Subcutaneous adipose tissue (tissue), 4 donors: ENCODE results near the gene ATF7. TPM values are rescaled to one million over a fixed set of nuclear protein-coding genes. Genes with fewer than 3 reads are reported as not detected.

Source experiments
- total RNA-seq, 4 donors: library from RNA; depleted of rRNA; stranded (reverse); fragments of >200 nt; gene quantifications; one replicate each; pipeline ENCODE4 v1.1.0, GENCODE V29; 2016
- TF ChIP-seq, protein P1 (sequence below): fragments of 450-650 bp; IDR thresholded peaks from one replicate; pipeline ENCODE4 v1.5.1; 2016; ENCODE audit warnings: low read depth, mild to moderate bottlenecking, control low read depth, antibody characterized with exemption, moderate library complexity

The ATF7 gene
- total RNA-seq, 4 donors from 2014 or later, result 32.0 to 49.7 (median 43.7) TPM

- TF ChIP-seq, protein P1, sequence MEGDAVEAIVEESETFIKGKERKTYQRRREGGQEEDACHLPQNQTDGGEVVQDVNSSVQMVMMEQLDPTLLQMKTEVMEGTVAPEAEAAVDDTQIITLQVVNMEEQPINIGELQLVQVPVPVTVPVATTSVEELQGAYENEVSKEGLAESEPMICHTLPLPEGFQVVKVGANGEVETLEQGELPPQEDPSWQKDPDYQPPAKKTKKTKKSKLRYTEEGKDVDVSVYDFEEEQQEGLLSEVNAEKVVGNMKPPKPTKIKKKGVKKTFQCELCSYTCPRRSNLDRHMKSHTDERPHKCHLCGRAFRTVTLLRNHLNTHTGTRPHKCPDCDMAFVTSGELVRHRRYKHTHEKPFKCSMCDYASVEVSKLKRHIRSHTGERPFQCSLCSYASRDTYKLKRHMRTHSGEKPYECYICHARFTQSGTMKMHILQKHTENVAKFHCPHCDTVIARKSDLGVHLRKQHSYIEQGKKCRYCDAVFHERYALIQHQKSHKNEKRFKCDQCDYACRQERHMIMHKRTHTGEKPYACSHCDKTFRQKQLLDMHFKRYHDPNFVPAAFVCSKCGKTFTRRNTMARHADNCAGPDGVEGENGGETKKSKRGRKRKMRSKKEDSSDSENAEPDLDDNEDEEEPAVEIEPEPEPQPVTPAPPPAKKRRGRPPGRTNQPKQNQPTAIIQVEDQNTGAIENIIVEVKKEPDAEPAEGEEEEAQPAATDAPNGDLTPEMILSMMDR, result no peak
Observed at GRCh38 chr12:53468282-53468681, 157.9 kb downstream of the ATF7 start.

DNA sequence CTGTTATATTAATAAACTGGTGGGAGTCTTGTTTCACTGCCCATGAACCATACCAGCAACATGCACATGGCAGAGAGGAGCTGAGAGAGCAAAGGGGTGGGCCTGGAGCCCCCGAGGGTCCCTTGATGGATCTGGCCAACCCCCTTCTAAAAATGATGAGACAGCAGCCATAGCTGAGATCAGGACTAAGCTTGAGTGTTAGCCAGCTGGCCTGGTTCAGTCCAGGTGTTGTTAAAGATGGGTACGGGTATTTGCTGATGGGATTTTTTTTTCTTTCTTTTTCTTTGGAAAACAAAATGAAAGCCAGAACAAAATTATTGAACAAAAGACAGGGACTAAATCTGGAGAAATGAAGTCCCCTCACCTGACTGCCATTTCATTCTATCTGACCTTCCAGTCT lies 158.3 kb downstream of the ATF7 start:
- TF ChIP-seq, protein P1, result no peak

DNA sequence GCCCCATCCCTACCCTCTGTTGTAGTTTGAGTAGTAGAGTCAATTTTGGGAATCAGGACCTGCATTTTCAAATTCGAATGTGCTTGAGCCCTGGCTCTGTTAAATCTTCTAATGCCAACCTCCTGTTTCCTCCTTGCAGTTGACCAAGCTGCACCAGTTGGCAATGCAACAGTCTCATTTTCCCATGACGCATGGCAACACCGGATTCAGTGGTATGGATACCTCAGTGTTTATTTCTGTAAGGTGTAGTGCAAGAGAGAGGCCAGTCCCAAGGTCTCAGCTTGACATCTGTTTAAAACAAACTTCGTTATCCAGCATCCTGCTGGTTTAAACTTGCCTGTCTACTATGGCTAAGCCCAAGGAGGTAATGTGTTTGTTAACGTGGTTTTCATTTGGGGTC lies 159.1 kb downstream of the ATF7 start:
- TF ChIP-seq, protein P1, result no peak

- TF ChIP-seq, protein P1, result no peak
Observed at GRCh38 chr12:53466640-53467039, 159.5 kb downstream of the ATF7 start.

DNA sequence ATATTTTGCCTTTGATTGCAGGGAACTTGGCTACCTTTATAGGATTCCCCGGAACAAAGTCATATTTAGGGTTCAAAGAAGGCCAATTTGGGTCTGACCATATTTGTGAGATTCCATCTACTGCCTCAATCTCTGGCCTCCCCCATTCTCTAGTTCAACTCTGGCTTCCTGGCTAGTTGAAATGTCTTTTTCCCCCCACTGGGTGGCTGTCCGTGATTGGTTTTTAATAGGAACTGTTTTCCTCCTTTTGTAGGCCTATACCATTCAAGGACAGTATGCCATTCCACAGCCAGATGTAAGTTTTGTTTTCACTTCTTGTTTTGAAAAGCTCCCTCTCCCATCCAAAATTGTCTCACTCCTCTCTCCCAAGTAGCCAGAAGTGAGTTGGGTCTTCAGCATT lies 160.5 kb downstream of the ATF7 start:
- TF ChIP-seq, protein P1, result no peak

DNA sequence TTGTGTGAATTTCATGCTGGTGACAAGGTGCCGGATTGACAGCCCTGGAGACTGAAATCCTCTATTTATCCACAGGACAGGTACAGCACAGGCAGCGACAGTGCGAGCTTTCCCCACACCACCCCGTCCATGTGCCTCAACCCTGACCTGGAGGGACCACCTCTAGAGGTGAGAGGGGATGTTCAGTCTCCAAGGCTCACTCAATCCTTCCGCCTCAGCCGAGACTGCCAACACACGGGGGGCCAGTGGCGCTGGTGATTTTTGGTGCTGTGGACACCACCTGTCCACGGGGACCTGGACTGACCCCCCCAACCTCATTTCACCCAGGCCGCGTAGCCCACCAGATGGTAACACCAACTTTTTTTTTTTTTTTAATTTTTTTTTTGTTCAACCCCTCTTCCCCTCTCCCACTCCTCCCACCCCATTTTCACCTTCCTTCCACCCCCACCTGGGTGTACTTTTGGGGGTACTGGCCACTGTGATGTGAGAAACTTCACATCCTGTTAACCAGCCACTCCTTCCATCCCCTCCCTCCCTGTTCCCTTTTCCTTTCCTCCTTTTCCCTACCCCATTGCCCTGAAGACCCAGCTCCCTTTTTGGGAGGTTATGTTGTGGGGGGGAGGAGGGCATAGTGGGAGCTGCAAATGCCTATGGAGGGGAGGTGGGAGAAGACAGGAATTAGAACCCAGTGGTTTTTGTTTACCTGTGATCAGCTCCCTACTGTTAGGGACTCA lies 161.3 kb downstream of the ATF7 start:
- TF ChIP-seq, protein P1, result no peak

DNA sequence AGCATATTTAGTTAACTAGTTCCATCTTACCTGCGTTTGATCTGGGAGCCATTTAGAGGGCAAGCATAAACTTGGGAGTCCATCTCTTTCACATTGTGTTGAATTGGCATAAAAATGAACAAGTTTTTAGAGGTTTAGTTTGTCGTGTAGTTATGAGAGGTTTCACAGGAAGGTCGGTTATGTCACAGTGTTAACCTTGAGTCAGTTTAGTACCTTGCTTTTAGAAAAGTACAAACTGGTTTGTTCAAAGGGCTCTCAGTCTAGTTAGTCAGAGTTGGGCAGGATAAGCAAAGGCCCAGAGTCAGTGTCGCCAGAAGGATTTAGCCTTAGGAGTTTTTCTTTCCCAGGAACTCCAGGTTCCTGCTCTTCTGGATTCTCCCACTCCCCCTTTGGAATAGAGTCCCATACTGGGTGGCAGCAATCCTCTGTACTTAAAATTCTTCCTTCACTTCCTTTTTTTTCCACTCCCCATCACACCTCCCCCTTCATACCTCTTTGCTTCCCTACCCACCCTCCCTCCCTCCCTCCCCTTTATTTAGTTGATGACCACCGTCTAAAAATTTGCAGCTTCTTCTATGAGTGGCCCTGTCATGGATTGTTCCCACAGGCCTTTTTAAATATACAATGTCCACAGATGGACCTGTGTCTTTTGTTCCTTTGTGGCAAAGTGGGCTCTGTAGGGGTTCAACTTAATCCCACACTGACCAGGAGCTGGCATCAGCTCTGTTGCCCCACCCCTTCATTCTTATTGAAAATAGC lies 162.2 kb downstream of the ATF7 start:
- TF ChIP-seq, protein P1, result no peak
